Suprapubic skin (tissue), 4 donors: Measurements from ENCODE around the gene SPTLC3.

Experiments
- POLR2A ChIP-seq, 2 donors: fragments of 450-650 bp; IDR thresholded peaks; one replicate each; pipeline ENCODE4 v1.6.1; 2017; ENCODE audit warnings: antibody characterized with exemption in 2 of 2, mild to moderate bottlenecking in 2 of 2, moderate library complexity in 2 of 2
- POLR2AphosphoS5 ChIP-seq, 3 donors: sonication (generic); formaldehyde crosslinking; IDR thresholded peaks; one replicate each; pipeline ENCODE4 v1.6.1; 2017; ENCODE audit warnings: antibody characterized with exemption in 3 of 3
- TF ChIP-seq, protein P1 (sequence below), 2 donors: fragments of 200-600 bp in 1 of 2; fragments of 450-650 bp in 1 of 2; sonication (generic) in 1 of 2; IDR thresholded peaks; one replicate each; pipeline ENCODE4 v1.5.1; 2016 to 2019; ENCODE audit warnings: antibody characterized with exemption in 2 of 2, mild to moderate bottlenecking in 1 of 2, moderate library complexity in 1 of 2

DNA sequence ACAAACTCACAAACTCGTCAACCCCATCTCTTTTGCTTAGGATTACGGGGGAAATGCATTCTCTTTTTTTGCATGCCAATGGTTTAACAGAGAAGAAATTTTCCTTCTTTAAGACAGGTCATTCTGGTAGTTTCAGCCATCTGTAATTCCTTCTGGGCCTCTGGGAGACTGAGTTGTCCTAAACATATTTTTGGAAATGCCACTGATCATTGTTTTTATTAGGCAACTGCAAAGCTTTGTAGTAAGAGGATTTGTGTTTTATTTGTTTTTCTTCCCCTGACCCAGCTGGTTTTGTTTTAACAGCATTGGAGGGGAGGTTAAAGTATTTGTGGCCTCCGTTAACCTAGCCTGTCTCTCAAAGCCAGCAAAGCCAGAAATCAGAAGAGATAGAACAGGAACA is 139.2 kb downstream of the SPTLC3 start:
- TF ChIP-seq, protein P1, sequence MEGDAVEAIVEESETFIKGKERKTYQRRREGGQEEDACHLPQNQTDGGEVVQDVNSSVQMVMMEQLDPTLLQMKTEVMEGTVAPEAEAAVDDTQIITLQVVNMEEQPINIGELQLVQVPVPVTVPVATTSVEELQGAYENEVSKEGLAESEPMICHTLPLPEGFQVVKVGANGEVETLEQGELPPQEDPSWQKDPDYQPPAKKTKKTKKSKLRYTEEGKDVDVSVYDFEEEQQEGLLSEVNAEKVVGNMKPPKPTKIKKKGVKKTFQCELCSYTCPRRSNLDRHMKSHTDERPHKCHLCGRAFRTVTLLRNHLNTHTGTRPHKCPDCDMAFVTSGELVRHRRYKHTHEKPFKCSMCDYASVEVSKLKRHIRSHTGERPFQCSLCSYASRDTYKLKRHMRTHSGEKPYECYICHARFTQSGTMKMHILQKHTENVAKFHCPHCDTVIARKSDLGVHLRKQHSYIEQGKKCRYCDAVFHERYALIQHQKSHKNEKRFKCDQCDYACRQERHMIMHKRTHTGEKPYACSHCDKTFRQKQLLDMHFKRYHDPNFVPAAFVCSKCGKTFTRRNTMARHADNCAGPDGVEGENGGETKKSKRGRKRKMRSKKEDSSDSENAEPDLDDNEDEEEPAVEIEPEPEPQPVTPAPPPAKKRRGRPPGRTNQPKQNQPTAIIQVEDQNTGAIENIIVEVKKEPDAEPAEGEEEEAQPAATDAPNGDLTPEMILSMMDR (IDR thresholded peaks at IDR 0.05) = no peak
- TF ChIP-seq POLR2AphosphoS5 (IDR thresholded peaks at IDR 0.05) = no peak
- no peak for TF ChIP-seq POLR2A (IDR thresholded peaks at IDR 0.05)
